Lower leg skin (tissue), 4 donors: ENCODE measurements around the gene NEB. TPM values are rescaled to one million over a fixed set of nuclear protein-coding genes. Genes with fewer than 3 reads are reported as not detected.

Experiments
- DNase-seq, 2 donors: peaks; one replicate each; pipeline ENCODE4 v3.0.0-alpha.2; 2019; ENCODE audit warnings: low spot score in 2 of 2
- H3K4me3 ChIP-seq: fragments of 200-600 bp; sonication (generic); 2 replicates; pipeline ENCODE4 v1.5.1; 2017; ENCODE audit warnings: mild to moderate bottlenecking, low read depth; ENCODE audit not compliant: poor library complexity, severe bottlenecking
- POLR2A ChIP-seq, 2 donors: fragments of 450-650 bp; IDR thresholded peaks; one replicate each; pipeline ENCODE4 v1.6.1; 2016 to 2017; ENCODE audit warnings: antibody characterized with exemption in 2 of 2, mild to moderate bottlenecking in 1 of 2, moderate library complexity in 1 of 2
- WGBS, 2 donors: methylation state at CpG; one replicate each; pipeline ENCODE4 v1.1.5; 2018; 5-methylcytosine and 5-hydroxymethylcytosine counted together
- intact Hi-C: fragments of 100-400 bp; cut with DNase I; formaldehyde crosslinking; loops from one replicate; pipeline ENCODE4 v1.15.0; 2023; ENCODE audit warnings: low total_unique reads
- total RNA-seq, 4 donors: library from RNA; depleted of rRNA; stranded (reverse); fragments of >200 nt; gene quantifications; one replicate each; pipeline ENCODE4 v1.1.0, GENCODE V29; 2016
- TF ChIP-seq, protein P1 (sequence below), 3 donors: fragments of 450-650 bp; IDR thresholded peaks; one replicate each; pipeline ENCODE4 v1.5.1; 2016; ENCODE audit warnings: antibody characterized with exemption in 3 of 3, mild to moderate bottlenecking in 3 of 3, moderate library complexity in 2 of 3

Gene NEB
- total RNA-seq, 4 donors from 2014 or later = 4.7 to 15.6 (median 6.9) TPM

DNA sequence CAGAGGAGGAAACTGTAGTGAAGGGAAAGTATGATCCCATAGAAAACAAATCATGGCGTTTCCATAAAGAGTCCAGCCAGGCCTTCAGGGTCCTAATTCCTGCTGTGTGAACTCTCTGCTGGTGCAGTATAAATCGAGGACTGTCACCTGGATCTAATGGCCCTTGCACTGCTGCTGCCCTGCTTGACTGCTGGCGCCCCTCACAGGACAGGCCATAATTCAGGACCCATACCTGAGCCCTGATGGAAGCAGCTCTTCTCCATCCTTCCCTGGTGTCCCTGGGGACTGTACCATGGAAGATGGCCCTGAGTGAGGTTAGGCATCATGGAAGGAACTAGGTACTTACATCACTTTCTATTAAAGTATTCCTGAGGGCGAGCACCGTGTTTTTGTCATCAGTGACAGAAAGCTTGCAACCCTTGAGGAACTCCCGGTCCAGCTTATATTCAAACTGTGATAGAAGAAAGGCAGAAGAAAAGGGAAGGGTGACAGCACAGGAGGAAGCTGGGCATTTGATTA, 207.6 kb downstream of the NEB start:
- WGBS, 2 donors = 92 to 94% methylated on average over 6 of the region's 6 CpGs
- TF ChIP-seq, protein P1, sequence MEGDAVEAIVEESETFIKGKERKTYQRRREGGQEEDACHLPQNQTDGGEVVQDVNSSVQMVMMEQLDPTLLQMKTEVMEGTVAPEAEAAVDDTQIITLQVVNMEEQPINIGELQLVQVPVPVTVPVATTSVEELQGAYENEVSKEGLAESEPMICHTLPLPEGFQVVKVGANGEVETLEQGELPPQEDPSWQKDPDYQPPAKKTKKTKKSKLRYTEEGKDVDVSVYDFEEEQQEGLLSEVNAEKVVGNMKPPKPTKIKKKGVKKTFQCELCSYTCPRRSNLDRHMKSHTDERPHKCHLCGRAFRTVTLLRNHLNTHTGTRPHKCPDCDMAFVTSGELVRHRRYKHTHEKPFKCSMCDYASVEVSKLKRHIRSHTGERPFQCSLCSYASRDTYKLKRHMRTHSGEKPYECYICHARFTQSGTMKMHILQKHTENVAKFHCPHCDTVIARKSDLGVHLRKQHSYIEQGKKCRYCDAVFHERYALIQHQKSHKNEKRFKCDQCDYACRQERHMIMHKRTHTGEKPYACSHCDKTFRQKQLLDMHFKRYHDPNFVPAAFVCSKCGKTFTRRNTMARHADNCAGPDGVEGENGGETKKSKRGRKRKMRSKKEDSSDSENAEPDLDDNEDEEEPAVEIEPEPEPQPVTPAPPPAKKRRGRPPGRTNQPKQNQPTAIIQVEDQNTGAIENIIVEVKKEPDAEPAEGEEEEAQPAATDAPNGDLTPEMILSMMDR (IDR thresholded peaks at IDR 0.05) = no peak
- TF ChIP-seq POLR2A (IDR thresholded peaks at IDR 0.05) = no peak
- no peak for DNase-seq
- H3K4me3 ChIP-seq = no peak overlapping the region
- intact Hi-C loops = loop anchor here (5.0 kb wide), 1 partner anchor 1761 kb away; no protein-coding TSS in a partner anchor

- intact Hi-C loops = loop anchor here (5.0 kb wide), 1 partner anchor 1761 kb away; no protein-coding TSS in a partner anchor
Measured at GRCh38 chr2:151525821-151526373, 208.4 kb downstream of the NEB start.

GRCh38 chr2:151523850-151524249, 210.4 kb downstream of the NEB start:
- no peak for TF ChIP-seq POLR2A (IDR thresholded peaks at IDR 0.05)
- TF ChIP-seq, protein P1 (IDR thresholded peaks at IDR 0.05) = no peak
- intact Hi-C loops = no loop called here
- no peak for DNase-seq
- no peak overlapping the region for H3K4me3 ChIP-seq
- WGBS, 2 donors = 74 to 80% methylated on average over 3 of the region's 3 CpGs

More at GRCh38 chr2:151525821-151526373, 208.4 kb downstream of the NEB start:
- TF ChIP-seq, protein P1 (IDR thresholded peaks at IDR 0.05) = no peak
- no peak for TF ChIP-seq POLR2A (IDR thresholded peaks at IDR 0.05)
- no peak overlapping the region for H3K4me3 ChIP-seq
- DNase-seq = no peak
- WGBS, 2 donors = 72 to 83% methylated on average over 9 of the region's 9 CpGs

GRCh38 chr2:151522556-151522955, 211.7 kb downstream of the NEB start:
- no peak overlapping the region for H3K4me3 ChIP-seq
- intact Hi-C loops = no loop called here
- WGBS, 2 donors = 92 to 96% methylated on average over 7 of the region's 7 CpGs
- DNase-seq = no peak
- TF ChIP-seq, protein P1 (IDR thresholded peaks at IDR 0.05) = no peak
- TF ChIP-seq POLR2A (IDR thresholded peaks at IDR 0.05) = no peak

GRCh38 chr2:151520976-151521375, 213.3 kb downstream of the NEB start:
- intact Hi-C loops = no loop called here
- TF ChIP-seq POLR2A (IDR thresholded peaks at IDR 0.05) = no peak
- TF ChIP-seq, protein P1 (IDR thresholded peaks at IDR 0.05) = no peak
- no peak for DNase-seq
- 72 to 95% methylated on average over 1 of the region's 1 CpG for WGBS, 2 donors
- no peak overlapping the region for H3K4me3 ChIP-seq

- intact Hi-C loops = no loop called here
- no peak overlapping the region for H3K4me3 ChIP-seq
- DNase-seq = no peak
- TF ChIP-seq, protein P1 (IDR thresholded peaks at IDR 0.05) = no peak
- TF ChIP-seq POLR2A (IDR thresholded peaks at IDR 0.05) = no peak
- WGBS, 2 donors = 84 to 86% methylated on average over 3 of the region's 3 CpGs
Measured at GRCh38 chr2:151518802-151519201, 215.5 kb downstream of the NEB start.
